ENCODE results near the gene BCAS3. TPM values are rescaled to one million over a fixed set of nuclear protein-coding genes. Genes with fewer than 3 reads are reported as not detected.

The BCAS3 gene
- total RNA-seq, 2 donors from 2014 or later, result 44.1 to 71.5 TPM

DNA sequence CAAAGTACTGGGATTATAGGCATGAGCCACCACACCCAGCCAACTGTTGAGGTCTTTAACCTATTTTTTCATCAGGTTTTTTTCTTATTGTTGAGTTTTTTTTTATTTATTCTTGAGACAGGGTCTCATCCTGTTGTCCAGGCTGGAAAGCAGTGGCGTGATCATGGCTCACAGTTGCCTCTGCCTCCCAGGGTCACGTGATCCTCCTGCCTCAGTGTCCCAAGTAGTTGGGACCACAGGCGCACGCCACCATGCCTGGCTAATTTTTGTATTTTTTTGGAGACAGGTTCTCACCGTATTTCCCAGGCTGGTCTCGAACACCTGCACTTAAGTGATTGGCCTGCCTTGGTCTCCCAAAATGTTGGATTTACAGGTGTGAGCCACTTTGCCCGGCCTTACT, 95.9 kb downstream of the BCAS3 start:
- H3K9me3 ChIP-seq, result no peaks in the 10 kb centered on the region
- no peak overlapping the region for H3K4me3 ChIP-seq
- H3K27ac ChIP-seq, result no peak overlapping the region
- intact Hi-C loops (cut with DNase I), result no loop called here
- WGBS, 2 donors, result 96 to 98% methylated on average over 7 of the region's 7 CpGs
- H3K4me1 ChIP-seq, result no peaks in the 10 kb centered on the region
- no peak for TF ChIP-seq POLR2A (IDR thresholded peaks at IDR 0.05)
- TF ChIP-seq, protein P1, sequence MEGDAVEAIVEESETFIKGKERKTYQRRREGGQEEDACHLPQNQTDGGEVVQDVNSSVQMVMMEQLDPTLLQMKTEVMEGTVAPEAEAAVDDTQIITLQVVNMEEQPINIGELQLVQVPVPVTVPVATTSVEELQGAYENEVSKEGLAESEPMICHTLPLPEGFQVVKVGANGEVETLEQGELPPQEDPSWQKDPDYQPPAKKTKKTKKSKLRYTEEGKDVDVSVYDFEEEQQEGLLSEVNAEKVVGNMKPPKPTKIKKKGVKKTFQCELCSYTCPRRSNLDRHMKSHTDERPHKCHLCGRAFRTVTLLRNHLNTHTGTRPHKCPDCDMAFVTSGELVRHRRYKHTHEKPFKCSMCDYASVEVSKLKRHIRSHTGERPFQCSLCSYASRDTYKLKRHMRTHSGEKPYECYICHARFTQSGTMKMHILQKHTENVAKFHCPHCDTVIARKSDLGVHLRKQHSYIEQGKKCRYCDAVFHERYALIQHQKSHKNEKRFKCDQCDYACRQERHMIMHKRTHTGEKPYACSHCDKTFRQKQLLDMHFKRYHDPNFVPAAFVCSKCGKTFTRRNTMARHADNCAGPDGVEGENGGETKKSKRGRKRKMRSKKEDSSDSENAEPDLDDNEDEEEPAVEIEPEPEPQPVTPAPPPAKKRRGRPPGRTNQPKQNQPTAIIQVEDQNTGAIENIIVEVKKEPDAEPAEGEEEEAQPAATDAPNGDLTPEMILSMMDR (IDR thresholded peaks at IDR 0.05), result no peak
- H3K27me3 ChIP-seq, result no peaks in the 10 kb centered on the region
- DNase-seq (no peak), ATAC-seq (no peak)
- H3K36me3 ChIP-seq (replicated peaks in 1 of 2; ENCODE audit: insufficient read depth in 1 of 2, low read depth in 2 of 2), result no peaks in the 10 kb centered on the region

DNA sequence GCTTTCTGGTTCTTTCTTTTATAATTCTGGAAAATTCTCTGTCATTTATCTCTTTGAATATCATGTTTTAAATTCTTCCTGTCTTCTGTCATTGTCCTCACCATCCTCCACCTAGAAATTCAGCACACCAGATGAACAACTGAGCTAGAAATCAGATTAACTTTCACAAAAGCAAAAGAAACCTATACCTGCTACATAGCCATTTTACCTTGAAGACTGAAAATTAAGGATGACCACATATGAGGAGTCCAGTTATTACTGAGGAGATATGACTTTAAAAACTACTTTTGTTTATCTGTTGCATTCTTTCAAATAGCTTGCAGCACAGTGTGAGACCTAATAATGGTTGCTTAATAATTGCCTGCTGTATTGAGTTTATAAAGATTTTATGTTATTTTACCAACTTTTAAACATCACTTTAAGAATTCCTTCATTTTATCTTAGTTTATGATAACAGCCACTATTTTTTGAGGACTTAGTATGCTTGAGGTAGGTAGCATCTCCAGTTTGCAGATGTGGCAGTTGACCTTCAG, 104.3 kb downstream of the BCAS3 start:
- no peak for TF ChIP-seq POLR2A (IDR thresholded peaks at IDR 0.05)
- TF ChIP-seq, protein P1 (IDR thresholded peaks at IDR 0.05), result no peak
- Histone ChIP-seq H3K4me3 (no peak overlapping the region), H3K27ac (no peak overlapping the region), H3K4me1 (no peaks in the 10 kb centered on the region), H3K9me3 (no peaks in the 10 kb centered on the region), H3K27me3 (no peaks in the 10 kb centered on the region), H3K36me3 (replicated peaks in 1 of 2; ENCODE audit: insufficient read depth in 1 of 2, low read depth in 2 of 2) (no peaks in the 10 kb centered on the region)
- ATAC-seq (no peak), DNase-seq (no peak)
- intact Hi-C loops (cut with DNase I), result no loop called here

GRCh38 chr17:60782742-60783141, 105.1 kb downstream of the BCAS3 start:
- H3K4me3 ChIP-seq, result no peak overlapping the region
- intact Hi-C loops (cut with DNase I), result no loop called here
- H3K36me3 ChIP-seq (replicated peaks in 1 of 2; ENCODE audit: insufficient read depth in 1 of 2, low read depth in 2 of 2), result no peaks in the 10 kb centered on the region
- DNase-seq, result no peak
- no peak for ATAC-seq
- H3K27ac ChIP-seq, result no peak overlapping the region
- 84 to 91% methylated on average over 3 of the region's 3 CpGs for WGBS, 2 donors
- H3K4me1 ChIP-seq, result peaks cover 4% of the 10 kb centered on the region
- TF ChIP-seq, protein P1 (IDR thresholded peaks at IDR 0.05), result no peak
- TF ChIP-seq POLR2A (IDR thresholded peaks at IDR 0.05), result no peak
- no peaks in the 10 kb centered on the region for H3K9me3 ChIP-seq
- H3K27me3 ChIP-seq, result no peaks in the 10 kb centered on the region

DNA sequence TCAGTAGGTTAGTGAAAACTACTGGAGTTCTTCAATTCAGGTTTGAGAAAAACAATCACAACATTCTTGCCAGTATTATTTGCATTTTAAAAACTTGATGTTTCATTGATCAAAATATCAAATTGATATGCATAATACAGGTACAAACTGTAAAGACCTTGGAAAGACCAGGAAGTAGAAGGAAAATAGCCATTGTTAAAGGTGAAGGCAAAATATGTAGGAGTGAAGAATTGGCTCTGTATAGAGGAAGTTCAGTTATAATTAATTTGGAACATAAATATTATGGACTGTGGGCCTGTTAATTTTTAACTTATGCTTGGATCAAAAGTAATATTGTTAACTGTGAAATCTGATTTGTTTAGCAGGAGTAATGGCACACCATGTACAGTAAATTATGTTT, 112.6 kb downstream of the BCAS3 start:
- Histone ChIP-seq H3K27ac (peak overlapping the region in 2 of 4 donors; percentile 43 to 62), H3K4me3 (no peak overlapping the region), H3K27me3 (no peaks in the 10 kb centered on the region), H3K36me3 (replicated peaks in 1 of 2; ENCODE audit: insufficient read depth in 1 of 2, low read depth in 2 of 2) (no peaks in the 10 kb centered on the region), H3K4me1 (peaks cover 47% of the 10 kb centered on the region), H3K9me3 (no peaks in the 10 kb centered on the region)
- DNase-seq, result no peak
- ATAC-seq, result peak; percentile 88
- no peak for TF ChIP-seq POLR2A (IDR thresholded peaks at IDR 0.05)
- TF ChIP-seq, protein P1 (IDR thresholded peaks at IDR 0.05), result no peak
- intact Hi-C loops (cut with DNase I), result no loop called here

GRCh38 chr17:60792250-60792898, 114.7 kb downstream of the BCAS3 start:
- 83 to 86% methylated on average over 5 to 10 of the region's 10 CpGs for WGBS, 2 donors
- TF ChIP-seq POLR2A (IDR thresholded peaks at IDR 0.05), result no peak
- TF ChIP-seq, protein P1 (IDR thresholded peaks at IDR 0.05), result no peak
- Histone ChIP-seq H3K27me3 (no peaks in the 10 kb centered on the region), H3K36me3 (replicated peaks in 1 of 2; ENCODE audit: insufficient read depth in 1 of 2, low read depth in 2 of 2) (no peaks in the 10 kb centered on the region), H3K4me3 (no peak overlapping the region), H3K4me1 (peaks cover 46% of the 10 kb centered on the region), H3K27ac (no peak overlapping the region), H3K9me3 (no peaks in the 10 kb centered on the region)
- DNase-seq, result no peak
- intact Hi-C loops (cut with DNase I), result no loop called here
- no peak for ATAC-seq

Data from body of pancreas (tissue), 4 donors.